Hematopoietic multipotent progenitor cell treated with erythropoietin and hydrocortisone succinate and interleukin-3 and kit ligand, for 8 days (in vitro differentiated cells): Measurements from ENCODE around the gene PCDHGA1.

Experiments
- DNase-seq: peaks from one replicate; pipeline ENCODE4 v3.0.0-alpha.2; 2015

Gene PCDHGA1

GRCh38 chr5:141465351-141465750, 135.0 kb downstream of the PCDHGA1 start:
- DNase-seq: no peak

GRCh38 chr5:141475625-141476131, 145.4 kb downstream of the PCDHGA1 start, which contains the start of gene PCDHGC3:
Gene PCDHGC3 (plus strand): TSS chr5:141475966. CDS start chr5:141476117, 151 bp downstream.
- peak; percentile 7 for DNase-seq

DNA sequence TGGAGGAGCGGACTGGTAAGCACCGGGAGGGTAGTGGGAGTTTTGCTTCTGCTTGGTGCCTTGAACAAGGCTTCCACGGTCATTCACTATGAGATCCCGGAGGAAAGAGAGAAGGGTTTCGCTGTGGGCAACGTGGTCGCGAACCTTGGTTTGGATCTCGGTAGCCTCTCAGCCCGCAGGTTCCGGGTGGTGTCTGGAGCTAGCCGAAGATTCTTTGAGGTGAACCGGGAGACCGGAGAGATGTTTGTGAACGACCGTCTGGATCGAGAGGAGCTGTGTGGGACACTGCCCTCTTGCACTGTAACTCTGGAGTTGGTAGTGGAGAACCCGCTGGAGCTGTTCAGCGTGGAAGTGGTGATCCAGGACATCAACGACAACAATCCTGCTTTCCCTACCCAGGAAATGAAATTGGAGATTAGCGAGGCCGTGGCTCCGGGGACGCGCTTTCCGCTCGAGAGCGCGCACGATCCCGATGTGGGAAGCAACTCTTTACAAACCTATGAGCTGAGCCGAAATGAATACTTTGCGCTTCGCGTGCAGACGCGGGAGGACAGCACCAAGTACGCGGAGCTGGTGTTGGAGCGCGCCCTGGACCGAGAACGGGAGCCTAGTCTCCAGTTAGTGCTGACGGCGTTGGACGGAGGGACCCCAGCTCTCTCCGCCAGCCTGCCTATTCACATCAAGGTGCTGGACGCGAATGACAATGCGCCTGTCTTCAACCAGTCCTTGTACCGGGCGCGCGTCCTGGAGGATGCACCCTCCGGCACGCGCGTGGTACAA, 146.0 kb downstream of the PCDHGA1 start:
- DNase-seq: no peak

- DNase-seq: no peak
Observed at GRCh38 chr5:141477044-141477575, 146.8 kb downstream of the PCDHGA1 start.

DNA sequence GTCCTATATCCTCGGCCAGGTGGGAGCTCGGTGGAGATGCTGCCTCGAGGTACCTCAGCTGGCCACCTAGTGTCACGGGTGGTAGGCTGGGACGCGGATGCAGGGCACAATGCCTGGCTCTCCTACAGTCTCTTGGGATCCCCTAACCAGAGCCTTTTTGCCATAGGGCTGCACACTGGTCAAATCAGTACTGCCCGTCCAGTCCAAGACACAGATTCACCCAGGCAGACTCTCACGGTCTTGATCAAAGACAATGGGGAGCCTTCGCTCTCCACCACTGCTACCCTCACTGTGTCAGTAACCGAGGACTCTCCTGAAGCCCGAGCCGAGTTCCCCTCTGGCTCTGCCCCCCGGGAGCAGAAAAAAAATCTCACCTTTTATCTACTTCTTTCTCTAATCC, 147.5 kb downstream of the PCDHGA1 start:
- no peak for DNase-seq

GRCh38 chr5:141478321-141478945, 148.1 kb downstream of the PCDHGA1 start:
- DNase-seq: no peak

- no peak for DNase-seq
Observed at GRCh38 chr5:141479776-141480175, 149.5 kb downstream of the PCDHGA1 start.

- no peak for DNase-seq
Observed at GRCh38 chr5:141483902-141484301, 153.6 kb downstream of the PCDHGA1 start.

DNA sequence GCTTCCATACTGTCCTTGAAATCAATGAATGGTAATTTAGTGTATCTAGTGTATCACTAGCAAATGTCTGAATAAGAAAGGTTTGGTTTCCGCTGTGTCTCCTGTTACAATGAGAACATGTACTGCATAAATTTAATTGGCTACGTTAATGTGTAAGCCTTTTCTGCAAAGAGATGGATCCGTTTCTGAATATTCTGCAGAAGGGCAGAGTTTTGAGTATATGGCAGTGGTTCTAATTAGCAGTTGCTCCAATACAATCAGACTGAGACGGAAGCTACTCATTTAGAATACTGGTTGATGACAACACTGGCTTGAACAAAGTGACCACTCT, 154.0 kb downstream of the PCDHGA1 start:
- DNase-seq: no peak

GRCh38 chr5:141484641-141485311, 154.5 kb downstream of the PCDHGA1 start, which contains the start of gene PCDHGC4:
Gene PCDHGC4 (plus strand): TSS chr5:141485030. CDS start chr5:141485174, 144 bp downstream.
- no peak for DNase-seq

DNA sequence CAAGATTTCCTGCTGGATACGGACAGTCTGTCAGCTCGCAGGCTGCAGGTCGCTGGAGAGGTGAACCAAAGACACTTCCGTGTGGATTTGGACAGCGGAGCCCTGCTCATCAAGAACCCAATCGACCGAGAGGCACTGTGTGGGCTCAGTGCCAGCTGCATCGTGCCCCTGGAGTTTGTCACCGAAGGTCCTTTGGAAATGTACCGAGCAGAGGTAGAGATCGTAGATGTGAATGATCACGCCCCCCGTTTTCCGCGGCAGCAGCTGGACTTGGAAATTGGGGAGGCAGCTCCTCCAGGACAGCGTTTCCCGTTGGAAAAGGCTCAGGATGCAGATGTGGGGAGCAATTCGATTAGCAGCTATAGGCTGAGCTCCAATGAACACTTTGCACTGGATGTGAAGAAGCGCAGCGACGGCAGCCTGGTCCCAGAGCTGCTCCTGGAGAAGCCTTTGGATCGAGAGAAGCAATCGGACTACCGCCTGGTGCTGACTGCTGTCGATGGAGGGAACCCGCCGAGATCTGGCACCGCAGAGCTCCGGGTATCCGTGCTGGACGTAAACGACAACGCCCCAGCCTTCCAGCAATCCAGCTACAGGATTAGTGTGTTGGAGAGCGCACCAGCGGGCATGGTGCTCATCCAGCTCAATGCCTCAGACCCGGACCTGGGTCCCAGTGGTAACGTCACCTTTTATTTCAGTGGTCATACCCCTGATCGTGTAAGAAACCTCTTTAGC, 155.2 kb downstream of the PCDHGA1 start:
- DNase-seq: no peak

DNA sequence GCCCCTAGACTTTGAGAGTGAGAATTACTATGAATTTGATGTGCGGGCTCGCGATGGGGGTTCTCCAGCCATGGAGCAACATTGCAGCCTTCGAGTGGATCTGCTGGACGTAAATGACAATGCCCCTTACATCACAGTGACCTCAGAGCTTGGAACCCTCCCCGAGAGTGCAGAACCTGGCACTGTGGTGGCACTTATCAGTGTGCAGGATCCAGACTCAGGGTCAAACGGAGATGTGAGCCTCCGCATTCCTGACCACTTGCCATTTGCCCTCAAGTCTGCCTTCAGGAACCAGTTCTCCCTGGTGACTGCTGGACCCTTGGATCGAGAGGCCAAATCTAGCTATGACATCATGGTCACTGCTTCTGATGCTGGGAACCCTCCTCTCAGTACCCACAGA, 155.8 kb downstream of the PCDHGA1 start:
- no peak for DNase-seq

GRCh38 chr5:141487131-141487530, 156.8 kb downstream of the PCDHGA1 start:
- no peak for DNase-seq

GRCh38 chr5:141488591-141489561, 158.6 kb downstream of the PCDHGA1 start, which contains the start of gene PCDHGC5:
Gene PCDHGC5 (plus strand): TSS chr5:141489081. CDS start chr5:141489241, 160 bp downstream.
- no peak for DNase-seq

GRCh38 chr5:141489841-141490240, 159.5 kb downstream of the PCDHGA1 start:
- DNase-seq: no peak

DNA sequence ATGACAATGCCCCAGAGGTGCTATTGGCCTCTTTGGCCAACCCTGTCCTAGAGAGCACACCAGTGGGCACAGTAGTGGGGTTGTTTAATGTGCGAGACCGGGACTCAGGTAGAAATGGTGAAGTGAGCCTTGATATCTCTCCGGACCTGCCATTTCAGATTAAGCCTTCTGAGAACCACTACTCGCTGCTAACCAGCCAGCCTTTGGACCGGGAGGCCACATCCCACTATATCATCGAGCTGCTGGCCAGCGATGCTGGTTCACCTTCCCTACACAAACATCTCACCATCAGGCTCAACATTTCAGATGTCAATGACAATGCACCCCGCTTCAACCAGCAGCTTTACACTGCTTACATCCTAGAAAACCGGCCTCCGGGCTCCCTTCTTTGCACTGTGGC, 160.0 kb downstream of the PCDHGA1 start:
- DNase-seq: no peak

GRCh38 chr5:141490771-141491170, 160.5 kb downstream of the PCDHGA1 start:
- no peak for DNase-seq

DNA sequence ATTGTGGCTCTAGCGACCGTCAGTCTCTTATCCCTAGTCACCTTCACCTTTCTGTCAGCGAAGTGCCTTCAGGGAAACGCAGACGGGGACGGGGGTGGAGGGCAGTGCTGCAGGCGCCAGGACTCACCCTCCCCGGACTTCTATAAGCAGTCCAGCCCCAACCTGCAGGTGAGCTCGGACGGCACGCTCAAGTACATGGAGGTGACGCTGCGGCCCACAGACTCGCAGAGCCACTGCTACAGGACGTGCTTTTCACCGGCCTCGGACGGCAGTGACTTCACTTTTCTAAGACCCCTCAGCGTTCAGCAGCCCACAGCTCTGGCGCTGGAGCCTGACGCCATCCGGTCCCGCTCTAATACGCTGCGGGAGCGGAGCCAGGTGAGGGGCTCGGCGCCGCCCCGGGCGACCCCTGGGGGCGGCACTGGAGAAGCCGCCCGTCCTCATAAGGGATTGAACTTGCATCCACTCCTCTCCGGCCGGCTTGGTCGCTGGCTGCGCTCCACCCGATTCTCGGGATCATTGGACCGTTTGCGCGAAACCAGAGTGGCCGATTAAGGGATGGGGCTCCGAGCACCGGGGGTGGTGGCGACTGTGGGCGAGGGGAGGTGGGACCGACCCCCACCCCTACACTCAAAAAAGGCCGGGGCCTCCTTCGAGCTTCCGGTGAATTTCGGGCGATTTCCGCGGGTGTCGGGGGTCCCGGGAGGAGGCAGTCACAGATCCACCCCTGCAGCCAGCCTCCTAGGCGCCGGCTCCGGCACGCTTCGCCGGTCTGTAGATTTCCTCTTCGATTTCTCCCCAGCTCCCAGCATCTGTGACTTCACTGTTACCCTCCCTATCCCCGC, 161.2 kb downstream of the PCDHGA1 start:
- DNase-seq: no peak

- DNase-seq: no peak
Observed at GRCh38 chr5:141492168-141492885, 162.0 kb downstream of the PCDHGA1 start.
